ENCODE measurements around the gene TAS1R1. TPM values are rescaled to one million over a fixed set of nuclear protein-coding genes. Genes with fewer than 3 reads are reported as not detected.
A peak's percentile ranks its signal among the peaks of the same experiment; 100 is the strongest.

TAS1R1 gene
- total and polyA plus RNA-seq, 10 of the 15 experiments (the other 5 are each of a cell fraction or from before 2014, with no cell fraction given): 0.03 to 0.06 (median 0.04) TPM; not detected in 7

GRCh38 chr1:6613361-6614018 lies 58.4 kb downstream of the TAS1R1 start, which contains the start of gene PHF13:
TSS of gene PHF13 (plus strand) at chr1:6613731. CDS start at chr1:6614067, 336 bp downstream.
- FAIRE-seq (peak; percentile 13), DNase-seq (ENCODE audit: low read depth, low spot score) (peak; percentile 92), ATAC-seq (peak; percentile 96)
- H3K36me3 ChIP-seq (ENCODE audit: control insufficient read depth in 2 of 2, insufficient read depth in 2 of 2, low read length in 1 of 2): peaks cover 0 to 2% of the 10 kb centered on the region in 2 experiments; a peak in 3 of 4 replicates
- no peaks in the 10 kb centered on the region for H3K9me3 ChIP-seq (replicated peaks; ENCODE audit: control insufficient read depth, insufficient read depth, low read length)
- H3K79me2 ChIP-seq (ENCODE audit: control insufficient read depth, insufficient read depth, low read length): peaks cover 22% of the 10 kb centered on the region
- WGBS (ENCODE audit: insufficient coverage, insufficient replicate concordance, low lambda C conversion rate, missing lambda C conversion rate): under 1% methylated on average over 56 of the region's 84 CpGs
- RAD21 ChIA-PET (ENCODE audit: unreplicated experiment): interaction anchor here (0.7 kb wide), 1 partner anchor 31 kb away, joined by 3 read pairs; no protein-coding TSS in a partner anchor
- POLR2A ChIA-PET: interaction anchor here (0.6 to 1.0 kb wide), 4 partner anchors 12 to 107 kb away, joined by 3 to 6 read pairs (median 4); partner anchors contain the start of gene NOL9
- H4K20me1 ChIP-seq (ENCODE audit: control insufficient read depth, insufficient read depth): no peaks in the 10 kb centered on the region
- H3K4me1 ChIP-seq (ENCODE audit: control insufficient read depth, insufficient read depth, low read length): no peaks in the 10 kb centered on the region
- SMC1A ChIA-PET (ENCODE audit: uncharacterized antibody, unreplicated experiment): interaction anchor here (0.9 kb wide), 1 partner anchor 11 kb away, joined by 3 read pairs; the partner anchor contains the start of gene THAP3
- H3K27ac ChIP-seq (ENCODE audit: control insufficient read depth, insufficient read depth): peak within 1 kb of the TSS; percentile 51
- BruUV-seq (replicated peaks): no TSS peak
- in situ Hi-C loops (cut with MboI): no loop called here
- peak within 1 kb of the TSS; percentile 98 for H3K4me3 ChIP-seq
- intact Hi-C loops (cut with micrococcal nuclease; ENCODE audit: unreplicated experiment): loop anchor here (1.0 to 10.0 kb wide), 3 partner anchors 11 to 171 kb away; partner anchors contain the start of genes CAMTA1, KLHL21 and NOL9
- H3K27me3 ChIP-seq (replicated peaks in 1 of 2; ENCODE audit: control insufficient read depth in 2 of 2, insufficient read depth in 2 of 2, low read length in 1 of 2): no peaks in the 10 kb centered on the region
- H3K9ac ChIP-seq (ENCODE audit: control insufficient read depth, insufficient read depth, low read length): peak within 1 kb of the TSS; percentile 75
- H2AFZ ChIP-seq (ENCODE audit: control insufficient read depth, low read depth, low read length): peak within 1 kb of the TSS; percentile 88
- CTCF ChIA-PET: no interaction called here
- peak within 1 kb of the TSS; percentile 98 for H3K4me2 ChIP-seq (ENCODE audit: control insufficient read depth, insufficient read depth)
- TF ChIP-seq STAT1 (conservative IDR thresholded peaks at IDR 0.05): no peak
- TF ChIP-seq MYB (IDR thresholded peaks at IDR 0.05; ENCODE audit: borderline replicate concordance, low read depth, low read length): no peak
- TF ChIP-seq TCF7 (IDR thresholded peaks at IDR 0.05; ENCODE audit: borderline replicate concordance): no peak
- TF ChIP-seq RB1 (IDR thresholded peaks at IDR 0.05; ENCODE audit: borderline replicate concordance): peak; percentile 58; the same call in 1 of the 2 replicates
- no peak for TF ChIP-seq NFYB (IDR thresholded peaks at IDR 0.05; ENCODE audit: insufficient read depth, low read depth, low read length)
- no peak for TF ChIP-seq STAT3 (IDR thresholded peaks at IDR 0.05; ENCODE audit: low read depth, low read length)
- TF ChIP-seq GATAD2B (conservative IDR thresholded peaks at IDR 0.05; ENCODE audit: low read depth): 0 out of 2 replicates have a peak, but pooled peaks have one; percentile 19
- no peak for TF ChIP-seq ZBTB4 (CRISPR knock-in tag; IDR thresholded peaks at IDR 0.05)
- no peak for TF ChIP-seq CEBPB (IDR thresholded peaks at IDR 0.05; ENCODE audit: borderline replicate concordance in 1 of 2, low read depth in 2 of 2, low read length in 2 of 2)
- TF ChIP-seq ZNF207 (IDR thresholded peaks at IDR 0.05; ENCODE audit: borderline replicate concordance): no peak
- TF ChIP-seq HSF1 (IDR thresholded peaks at IDR 0.05; ENCODE audit: low read depth, low read length): no peak
- TF ChIP-seq SIN3A (IDR thresholded peaks at IDR 0.05; ENCODE audit: low read depth, low read length): peak; percentile 23; the same call in 1 of the 2 replicates
- TF ChIP-seq YY1 (IDR thresholded peaks at IDR 0.05; ENCODE audit: low read depth, low read length): peak; percentile 57; the same call in 1 of the 2 replicates
- TF ChIP-seq EZH2 (IDR thresholded peaks at IDR 0.05; ENCODE audit: borderline replicate concordance, control insufficient read depth, low read depth, low read length): no peak
- no peak for TF ChIP-seq ATF2 (IDR thresholded peaks at IDR 0.05; ENCODE audit: low read length)
- TF ChIP-seq SMC3 (IDR thresholded peaks at IDR 0.05; ENCODE audit: borderline replicate concordance, low read length): no peak
- TF ChIP-seq KAT2A (conservative IDR thresholded peaks at IDR 0.05; ENCODE audit: control insufficient read depth, low read depth, low read length): no peak
- peak; percentile 78 for TF ChIP-seq NR2C1 (IDR thresholded peaks at IDR 0.05)

Data from GM12878 (cell line).